ENCODE results near the gene AFG1L.

GRCh38 chr6:108294727-108295625 is at the start of gene AFG1L:
- TF ChIP-seq, protein P1, sequence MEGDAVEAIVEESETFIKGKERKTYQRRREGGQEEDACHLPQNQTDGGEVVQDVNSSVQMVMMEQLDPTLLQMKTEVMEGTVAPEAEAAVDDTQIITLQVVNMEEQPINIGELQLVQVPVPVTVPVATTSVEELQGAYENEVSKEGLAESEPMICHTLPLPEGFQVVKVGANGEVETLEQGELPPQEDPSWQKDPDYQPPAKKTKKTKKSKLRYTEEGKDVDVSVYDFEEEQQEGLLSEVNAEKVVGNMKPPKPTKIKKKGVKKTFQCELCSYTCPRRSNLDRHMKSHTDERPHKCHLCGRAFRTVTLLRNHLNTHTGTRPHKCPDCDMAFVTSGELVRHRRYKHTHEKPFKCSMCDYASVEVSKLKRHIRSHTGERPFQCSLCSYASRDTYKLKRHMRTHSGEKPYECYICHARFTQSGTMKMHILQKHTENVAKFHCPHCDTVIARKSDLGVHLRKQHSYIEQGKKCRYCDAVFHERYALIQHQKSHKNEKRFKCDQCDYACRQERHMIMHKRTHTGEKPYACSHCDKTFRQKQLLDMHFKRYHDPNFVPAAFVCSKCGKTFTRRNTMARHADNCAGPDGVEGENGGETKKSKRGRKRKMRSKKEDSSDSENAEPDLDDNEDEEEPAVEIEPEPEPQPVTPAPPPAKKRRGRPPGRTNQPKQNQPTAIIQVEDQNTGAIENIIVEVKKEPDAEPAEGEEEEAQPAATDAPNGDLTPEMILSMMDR (IDR thresholded peaks at IDR 0.05), result no peak
- TF ChIP-seq POLR2A (IDR thresholded peaks at IDR 0.05), result peak; percentile 57

Measured in prostate gland (tissue), 2 donors.